HG02763 (cell line): Measurements from ENCODE around the gene ECD.

Experiments used
- ATAC-seq: cut with Tn5 transposase; IDR thresholded peaks from one replicate; pipeline ENCODE4 v1.9.1; 2021; ENCODE audit warnings: mild to moderate bottlenecking, moderate library complexity; ENCODE audit not compliant: unreplicated experiment

The ECD gene

GRCh38 chr10:73167783-73168464 is at the start of gene ECD, which contains the start of gene FAM149B1:
TSS of gene ECD (minus strand) at chr10:73168008. CDS start at chr10:73163937, 4,071 bp downstream.
TSS of gene FAM149B1 (plus strand) at chr10:73168119. CDS start at chr10:73168340, 221 bp downstream.
- ATAC-seq: peak; percentile 93

GRCh38 chr10:73215749-73216148 is 47.9 kb upstream of the ECD start:
- ATAC-seq: no peak

- ATAC-seq: no peak
Measured at GRCh38 chr10:73211106-73211811, 43.5 kb upstream of the ECD start.

- no peak for ATAC-seq
Measured at GRCh38 chr10:73210395-73211105, 42.7 kb upstream of the ECD start.

GRCh38 chr10:73209705-73210104 is 41.9 kb upstream of the ECD start:
- ATAC-seq: no peak

- no peak for ATAC-seq
Measured at GRCh38 chr10:73207883-73208282, 40.1 kb upstream of the ECD start.

- no peak for ATAC-seq
Measured at GRCh38 chr10:73206385-73206784, 38.6 kb upstream of the ECD start.

GRCh38 chr10:73205890-73206289 is 38.1 kb upstream of the ECD start:
- ATAC-seq: no peak

- no peak for ATAC-seq
Measured at GRCh38 chr10:73205081-73205480, 37.3 kb upstream of the ECD start.

- ATAC-seq: no peak
Measured at GRCh38 chr10:73190188-73190587, 22.4 kb upstream of the ECD start.

GRCh38 chr10:73186266-73186665 is 18.5 kb upstream of the ECD start:
- no peak for ATAC-seq

- ATAC-seq: no peak
Measured at GRCh38 chr10:73183667-73184281, 16.0 kb upstream of the ECD start.

GRCh38 chr10:73182568-73182967 is 14.8 kb upstream of the ECD start:
- no peak for ATAC-seq

GRCh38 chr10:73174148-73174925 is 6.5 kb upstream of the ECD start:
- ATAC-seq: no peak

- no peak for ATAC-seq
Measured at GRCh38 chr10:73172867-73173266, 5.1 kb upstream of the ECD start.

GRCh38 chr10:73169320-73169719 is 1.5 kb upstream of the ECD start:
- ATAC-seq: no peak

- ATAC-seq: no peak
Measured at GRCh38 chr10:73168465-73168803, 626 bp upstream of the ECD start.

GRCh38 chr10:73167458-73167782 is 388 bp downstream of the ECD start:
- no peak for ATAC-seq

GRCh38 chr10:73166972-73167371 is 836 bp downstream of the ECD start:
- ATAC-seq: no peak

- ATAC-seq: no peak
Measured at GRCh38 chr10:73163096-73163495, 4.7 kb downstream of the ECD start.

GRCh38 chr10:73161662-73162061 is 6.1 kb downstream of the ECD start:
- ATAC-seq: no peak
